GM21529 (cell line): Measurements from ENCODE around the gene LMNTD1.

Source experiments
- ATAC-seq: cut with Tn5 transposase; IDR thresholded peaks from one replicate; pipeline ENCODE4 v1.9.1; 2021; ENCODE audit not compliant: unreplicated experiment

The LMNTD1 gene

DNA sequence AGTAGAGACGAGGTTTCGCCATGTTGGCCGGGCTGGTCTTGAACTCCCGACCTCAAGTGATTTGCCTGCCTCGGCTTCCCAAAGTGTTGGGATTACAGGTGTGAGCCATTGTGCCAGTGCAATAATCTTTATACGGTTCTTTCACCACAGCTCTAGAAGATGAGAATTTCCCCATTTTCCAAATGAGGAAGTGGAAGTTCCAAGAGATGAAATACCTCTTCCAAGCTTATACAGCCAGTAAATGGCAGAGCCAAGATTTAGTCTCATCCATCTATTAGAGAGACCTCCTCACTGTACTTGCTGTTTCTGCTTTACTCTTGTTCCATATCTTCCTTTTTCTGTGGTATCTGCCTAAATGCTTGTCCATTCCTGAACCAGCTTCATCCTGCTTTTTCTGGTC, 3.1 kb upstream of the LMNTD1 start:
- no peak for ATAC-seq

DNA sequence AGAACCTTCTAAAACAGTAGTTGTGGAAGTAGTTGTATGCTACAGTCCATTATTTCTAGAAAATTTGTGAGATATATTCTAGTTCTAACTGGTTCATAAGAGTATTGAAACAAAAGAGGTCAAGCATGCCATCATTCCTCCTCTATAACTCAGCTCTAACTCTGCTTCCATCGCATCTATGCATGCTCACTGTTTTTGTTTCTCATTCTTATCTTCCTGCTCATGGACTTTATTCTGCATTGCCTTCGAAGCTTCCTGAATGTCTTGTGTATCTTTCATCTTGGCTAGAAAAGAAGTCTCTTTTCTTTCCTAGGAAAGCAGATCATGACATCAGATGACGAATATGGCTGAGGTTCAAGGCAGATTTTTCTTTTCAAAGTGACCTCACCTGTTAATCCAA, 402 bp downstream of the LMNTD1 start:
- ATAC-seq = no peak

DNA sequence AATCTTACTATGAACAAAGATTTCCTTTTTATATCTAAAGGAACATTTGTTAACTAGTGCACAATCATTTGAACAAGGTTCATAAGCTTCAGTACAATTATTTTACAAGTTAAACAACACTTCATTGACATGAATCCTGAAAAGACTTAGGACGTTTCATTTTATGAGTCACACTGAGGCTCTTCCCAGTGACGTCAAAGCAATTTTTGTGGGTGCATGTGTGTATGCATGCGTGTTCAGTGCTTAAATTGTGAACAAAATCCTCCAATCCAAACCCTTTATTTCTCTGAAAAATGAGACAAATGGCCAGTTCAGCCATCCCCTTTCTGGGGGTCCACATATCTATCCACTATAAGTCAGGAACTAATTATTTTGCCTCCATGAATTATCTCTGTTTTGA, 2.9 kb downstream of the LMNTD1 start:
- no peak for ATAC-seq

- ATAC-seq = no peak
Measured at GRCh38 chr12:25549120-25549519, 4.0 kb downstream of the LMNTD1 start.

- no peak for ATAC-seq
Measured at GRCh38 chr12:25546318-25546717, 6.8 kb downstream of the LMNTD1 start.

DNA sequence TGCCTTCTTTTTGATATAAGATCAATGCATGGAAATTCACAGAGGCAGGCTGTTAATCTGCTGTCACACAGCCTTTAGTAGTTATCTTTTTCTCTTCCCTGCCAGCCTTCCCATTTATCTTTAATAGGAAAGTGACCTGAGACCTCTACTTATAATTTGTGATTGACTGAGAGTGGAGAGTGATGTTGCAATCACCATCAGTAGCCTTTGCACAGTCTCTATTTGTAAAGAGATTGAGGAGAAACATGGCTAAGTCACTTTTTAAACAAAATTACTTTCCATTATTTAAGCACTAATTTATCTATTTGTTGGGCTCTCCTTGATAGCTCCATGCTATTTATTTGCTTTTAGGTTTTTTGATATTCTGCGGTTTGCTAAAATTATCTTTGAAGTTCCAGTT, 19.9 kb downstream of the LMNTD1 start:
- ATAC-seq = no peak

GRCh38 chr12:25531502-25532052, 21.5 kb downstream of the LMNTD1 start:
- ATAC-seq = no peak

DNA sequence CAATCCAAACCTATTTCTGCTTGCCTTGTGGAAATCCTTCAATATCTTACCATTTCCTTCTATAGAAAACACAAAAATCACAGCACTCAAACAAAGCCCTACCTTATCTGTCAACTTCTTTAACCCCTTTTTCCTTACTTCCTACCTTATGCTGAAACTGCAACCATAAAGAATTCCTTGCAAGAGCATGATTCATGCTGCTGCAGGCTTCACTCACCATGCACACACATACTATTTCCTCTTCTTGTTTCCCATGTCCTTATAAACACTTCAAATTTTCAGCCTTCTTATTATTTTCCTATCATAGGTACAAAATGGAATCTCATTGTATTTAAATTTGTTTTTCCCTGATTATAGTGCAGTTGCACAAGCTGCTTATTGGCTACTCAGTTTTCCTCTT, 23.3 kb downstream of the LMNTD1 start:
- ATAC-seq = no peak

- ATAC-seq = no peak
Measured at GRCh38 chr12:25526778-25527177, 26.3 kb downstream of the LMNTD1 start.

- no peak for ATAC-seq
Measured at GRCh38 chr12:25524366-25524765, 28.7 kb downstream of the LMNTD1 start.

DNA sequence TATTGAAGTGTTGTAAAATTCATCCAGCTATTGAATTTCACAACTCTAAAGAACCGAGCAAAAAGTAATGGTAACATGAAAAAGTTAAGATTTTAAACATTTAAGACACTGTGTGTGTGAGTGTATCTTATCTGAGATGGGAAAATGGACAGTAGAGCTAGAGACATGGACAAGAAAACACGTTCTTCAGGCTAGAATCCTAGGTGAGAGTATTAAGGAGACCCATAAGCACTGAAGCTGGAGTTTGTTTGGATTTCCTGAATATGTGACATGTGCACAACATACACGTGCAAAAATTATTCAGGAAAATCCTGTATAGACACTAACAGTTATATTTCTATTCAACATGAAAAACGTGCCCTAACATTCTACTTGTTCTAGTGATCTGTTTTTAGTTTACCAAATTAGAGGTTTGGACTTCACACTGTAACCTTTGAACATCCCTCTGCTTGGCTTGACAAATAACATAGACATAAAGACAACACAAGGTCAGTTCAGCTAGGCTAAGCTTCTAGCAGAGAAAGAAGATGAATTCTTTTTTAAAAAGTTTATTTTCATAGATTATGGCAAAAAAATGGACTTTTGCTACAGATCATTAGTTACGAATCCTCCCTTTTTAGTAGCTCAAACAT, 31.3 kb downstream of the LMNTD1 start:
- no peak for ATAC-seq

GRCh38 chr12:25518512-25518911, 34.6 kb downstream of the LMNTD1 start:
- ATAC-seq = peak; percentile 76

- no peak for ATAC-seq
Measured at GRCh38 chr12:25504744-25505143, 48.3 kb downstream of the LMNTD1 start.

DNA sequence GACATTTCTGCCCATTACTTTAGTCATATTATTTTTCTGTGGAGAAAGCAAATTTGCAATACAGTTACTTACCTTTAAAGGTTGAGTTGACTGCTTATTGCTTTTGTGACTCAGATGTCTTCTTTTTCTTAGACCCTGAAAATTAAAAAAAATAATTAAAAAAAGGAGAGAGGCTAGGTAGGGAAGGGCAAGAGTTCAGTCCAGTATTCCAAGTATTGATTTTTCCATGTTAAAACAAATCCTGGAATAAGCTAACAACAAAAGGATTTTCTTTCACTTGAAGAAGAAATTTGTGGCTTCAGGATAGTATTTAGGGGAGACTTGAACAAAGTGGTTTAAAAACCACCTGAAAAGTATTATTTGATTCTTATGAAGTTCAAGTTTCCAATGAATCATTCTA, 49.4 kb downstream of the LMNTD1 start:
- no peak for ATAC-seq

- no peak for ATAC-seq
Measured at GRCh38 chr12:25502596-25502995, 50.5 kb downstream of the LMNTD1 start.

DNA sequence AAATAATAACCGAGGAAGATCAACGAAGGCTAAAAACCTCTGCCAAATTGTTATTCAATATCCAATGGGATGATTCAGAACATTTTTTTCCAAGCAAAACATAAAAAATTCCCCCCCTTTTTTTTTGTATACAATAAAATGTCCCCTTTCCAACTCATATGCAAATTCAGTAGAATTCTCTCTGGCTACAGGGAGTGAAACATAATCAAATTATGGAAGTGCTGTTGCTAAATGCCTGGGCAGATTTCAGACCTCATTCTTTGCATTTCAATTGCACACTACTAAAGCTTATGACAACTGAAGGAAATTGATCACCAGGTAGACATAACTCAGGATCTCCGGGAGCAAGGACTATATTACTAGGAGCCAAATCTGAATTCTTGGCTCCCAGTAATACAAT, 51.0 kb downstream of the LMNTD1 start:
- ATAC-seq = no peak

- no peak for ATAC-seq
Measured at GRCh38 chr12:25501549-25501948, 51.5 kb downstream of the LMNTD1 start.

GRCh38 chr12:25500651-25501050, 52.4 kb downstream of the LMNTD1 start:
- ATAC-seq = no peak

DNA sequence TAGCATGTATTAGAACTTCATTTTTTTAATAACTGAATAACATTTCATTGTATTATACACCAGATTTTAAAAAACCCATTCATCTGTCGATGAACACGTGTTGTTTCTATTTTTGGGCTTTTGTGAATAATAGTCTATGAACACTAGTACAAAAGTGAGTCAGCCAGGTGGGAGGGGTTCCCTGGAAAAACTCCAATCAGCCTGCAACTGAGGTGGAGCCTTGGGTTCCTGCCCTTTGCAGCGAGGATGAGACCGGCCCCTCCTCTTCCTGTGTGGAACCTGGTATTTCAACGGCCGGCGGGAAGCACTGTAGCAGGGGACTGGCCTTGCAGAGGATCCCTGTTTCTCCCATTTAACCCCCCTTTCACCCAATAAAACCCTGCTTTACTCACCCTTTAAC, 56.1 kb downstream of the LMNTD1 start:
- ATAC-seq = no peak

DNA sequence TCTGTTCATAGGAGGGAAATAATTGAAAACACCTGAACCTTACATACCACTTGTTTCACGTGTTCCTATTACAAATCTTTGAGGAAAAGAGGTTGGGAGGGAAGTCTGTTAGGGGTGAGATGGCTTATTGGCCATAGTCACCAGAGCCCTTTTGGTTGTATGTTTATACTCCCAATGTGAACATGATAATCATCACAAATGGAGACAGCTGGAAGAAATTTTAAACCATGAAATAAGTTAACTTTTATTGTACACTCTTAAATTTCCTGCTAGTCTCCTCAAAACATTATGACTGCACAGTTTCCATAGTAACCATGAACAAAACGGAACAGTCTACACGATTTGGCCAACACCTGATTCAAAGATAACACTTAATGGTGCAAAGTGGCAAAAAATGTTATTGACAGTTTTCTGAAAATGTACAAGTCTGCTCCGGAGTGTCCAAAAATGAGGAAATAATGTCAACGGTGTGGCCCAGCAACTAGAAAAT, 56.9 kb downstream of the LMNTD1 start:
- no peak for ATAC-seq

- no peak for ATAC-seq
Measured at GRCh38 chr12:25495331-25496097, 57.6 kb downstream of the LMNTD1 start.

DNA sequence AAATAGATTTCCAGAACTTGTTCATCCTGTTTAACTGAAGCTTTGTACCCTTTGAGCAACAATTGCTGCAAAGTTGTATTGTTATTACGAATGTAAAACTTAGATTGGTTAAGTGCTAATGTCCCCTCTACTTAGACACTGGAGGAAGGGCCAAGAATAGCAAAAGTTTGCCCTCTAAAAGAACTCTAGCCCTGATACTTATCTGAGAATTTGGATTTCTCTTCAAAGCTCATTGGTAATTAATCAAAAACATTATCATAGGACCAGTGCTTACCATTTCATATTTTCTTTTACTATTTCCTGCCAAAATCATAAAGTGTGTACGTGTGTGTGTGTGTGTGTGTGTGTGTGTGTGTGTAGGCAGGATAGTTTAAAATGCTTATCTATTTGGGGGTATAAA, 58.2 kb downstream of the LMNTD1 start:
- ATAC-seq = no peak
